ENCODE measurements around the gene GTF3A.

GTF3A gene

GRCh38 chr13:27449081-27449603 lies 24.7 kb downstream of the GTF3A start:
- Histone ChIP-seq H3K27ac (peak overlapping the region; percentile 99), H3K79me2 (peaks cover 10% of the 10 kb centered on the region), H3K36me3 (ENCODE audit: control insufficient read depth, insufficient read depth, low read length) (no peaks in the 10 kb centered on the region), H2AFZ (peak overlapping the region; percentile 89), H3K4me1 (peaks cover 4% of the 10 kb centered on the region), H3K4me3 (ENCODE audit: low read depth, low read length) (peak overlapping the region; percentile 91), H3K9me3 (ENCODE audit: control insufficient read depth, low read length) (no peaks in the 10 kb centered on the region), H3K9ac (no peak overlapping the region), H3K4me2 (ENCODE audit: low read length) (peak overlapping the region; percentile 64), H3K27me3 (ENCODE audit: control insufficient read depth, insufficient read depth, low read length) (no peaks in the 10 kb centered on the region)
- TF ChIP-seq CTCF (IDR thresholded peaks at IDR 0.05) = no peak

GRCh38 chr13:27449936-27450828 lies 25.8 kb downstream of the GTF3A start, which contains the start of gene MTIF3:
TSS of gene MTIF3 (minus strand) at chr13:27450564. CDS start at chr13:27440448, 10,116 bp downstream.
- Histone ChIP-seq H3K79me2 (peaks cover 10% of the 10 kb centered on the region), H3K36me3 (ENCODE audit: control insufficient read depth, insufficient read depth, low read length) (no peaks in the 10 kb centered on the region), H3K27me3 (ENCODE audit: control insufficient read depth, insufficient read depth, low read length) (no peaks in the 10 kb centered on the region), H3K9me3 (ENCODE audit: control insufficient read depth, low read length) (no peaks in the 10 kb centered on the region), H3K4me3 (ENCODE audit: low read depth, low read length) (peak within 1 kb of the TSS; percentile 91), H3K27ac (peak within 1 kb of the TSS; percentile 99), H3K9ac (peak within 1 kb of the TSS; percentile 69), H2AFZ (peak within 1 kb of the TSS; percentile 89), H3K4me1 (peaks cover 4% of the 10 kb centered on the region), H3K4me2 (ENCODE audit: low read length) (peak within 1 kb of the TSS; percentile 64)
- TF ChIP-seq CTCF (IDR thresholded peaks at IDR 0.05) = no peak

GRCh38 chr13:27450921-27451471 lies 26.6 kb downstream of the GTF3A start:
- H3K27ac ChIP-seq = peak overlapping the region; percentile 99
- H3K4me1 ChIP-seq = peaks cover 4% of the 10 kb centered on the region
- no peaks in the 10 kb centered on the region for H3K9me3 ChIP-seq (ENCODE audit: control insufficient read depth, low read length)
- H3K9ac ChIP-seq = peak overlapping the region; percentile 69
- H3K36me3 ChIP-seq (ENCODE audit: control insufficient read depth, insufficient read depth, low read length) = no peaks in the 10 kb centered on the region
- peak overlapping the region; percentile 64 for H3K4me2 ChIP-seq (ENCODE audit: low read length)
- no peaks in the 10 kb centered on the region for H3K27me3 ChIP-seq (ENCODE audit: control insufficient read depth, insufficient read depth, low read length)
- peak overlapping the region; percentile 89 for H2AFZ ChIP-seq
- peaks cover 8% of the 10 kb centered on the region for H3K79me2 ChIP-seq
- TF ChIP-seq CTCF (IDR thresholded peaks at IDR 0.05) = no peak
- peak overlapping the region; percentile 91 for H3K4me3 ChIP-seq (ENCODE audit: low read depth, low read length)

GRCh38 chr13:27455331-27455855 lies 31.0 kb downstream of the GTF3A start:
- H3K27me3 ChIP-seq (ENCODE audit: control insufficient read depth, insufficient read depth, low read length) = no peaks in the 10 kb centered on the region
- H3K27ac ChIP-seq = no peak overlapping the region
- no peaks in the 10 kb centered on the region for H3K79me2 ChIP-seq
- no peak for TF ChIP-seq CTCF (IDR thresholded peaks at IDR 0.05)
- H3K4me2 ChIP-seq (ENCODE audit: low read length) = peak overlapping the region; percentile 75
- H3K4me3 ChIP-seq (ENCODE audit: low read depth, low read length) = peak overlapping the region; percentile 44
- H2AFZ ChIP-seq = peak overlapping the region; percentile 81
- no peak overlapping the region for H3K9ac ChIP-seq
- H3K36me3 ChIP-seq (ENCODE audit: control insufficient read depth, insufficient read depth, low read length) = no peaks in the 10 kb centered on the region
- no peaks in the 10 kb centered on the region for H3K4me1 ChIP-seq
- H3K9me3 ChIP-seq (ENCODE audit: control insufficient read depth, low read length) = no peaks in the 10 kb centered on the region
